Stimulated activated CD4-positive, alpha-beta T cell treated with anti-CD3 and anti-CD28 coated beads, Interleukin-1b, Interleukin-23, amount 100 ng/mL, for 48 hours (primary cell): ENCODE results near the gene IL23R.
"Not testable (repeated sequence)": the region's sequence is repeated elsewhere in the genome, so short reads cannot be mapped to it uniquely, and the experiment has no call there.

ENCODE experiments used
- DNase-seq: peaks from one replicate; pipeline ENCODE4 v3.0.0-alpha.2; 2020

IL23R gene

DNA sequence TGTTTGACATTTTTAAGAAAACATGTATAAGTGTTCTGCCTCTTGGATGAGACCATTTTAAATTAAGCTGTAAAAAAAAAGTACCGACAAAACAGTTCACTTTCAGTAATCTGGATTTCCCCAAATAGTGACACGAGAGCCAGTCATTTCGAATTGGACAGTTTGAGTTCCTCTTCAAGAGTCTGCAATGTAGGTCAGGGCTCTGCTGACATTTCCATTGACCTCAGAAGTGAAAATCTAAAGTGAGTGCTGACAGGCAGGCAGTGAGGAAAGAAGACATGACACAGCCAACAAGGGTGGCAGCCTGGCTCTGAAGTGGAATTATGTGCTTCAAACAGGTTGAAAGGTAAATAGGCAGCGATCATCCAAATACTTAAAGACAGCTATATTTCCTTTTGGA is at the start of gene IL23R:
IL23R (plus strand) TSS at position 259 of the 400 bp plus-strand sequence. CDS start 1,667 bp downstream, outside the sequence.
- DNase-seq, result peak; percentile 68

GRCh38 chr1:67118191-67118590 is 48.1 kb upstream of the IL23R start:
- DNase-seq, result no peak

DNA sequence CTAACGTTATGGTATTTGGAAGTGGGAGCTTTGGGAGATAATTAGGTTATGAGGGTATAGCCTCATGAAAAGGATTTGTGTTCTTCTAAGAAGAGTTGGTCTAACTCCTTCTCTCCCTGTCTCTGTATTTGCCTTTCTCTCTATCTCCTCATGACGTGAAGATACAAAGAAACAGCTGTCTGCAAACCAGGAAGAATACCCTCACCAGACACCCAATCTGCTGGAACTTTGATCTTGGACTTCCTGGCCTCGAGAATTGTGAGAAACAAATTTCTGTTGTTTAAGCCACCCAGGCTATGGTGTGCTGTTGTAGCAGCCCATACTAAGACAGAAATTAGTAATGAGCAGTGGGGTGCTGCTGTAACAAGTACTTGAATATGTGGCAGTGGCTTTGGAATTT is 47.6 kb upstream of the IL23R start:
- no peak for DNase-seq

GRCh38 chr1:67120855-67121619 is 45.2 kb upstream of the IL23R start:
- DNase-seq, result no peak

DNA sequence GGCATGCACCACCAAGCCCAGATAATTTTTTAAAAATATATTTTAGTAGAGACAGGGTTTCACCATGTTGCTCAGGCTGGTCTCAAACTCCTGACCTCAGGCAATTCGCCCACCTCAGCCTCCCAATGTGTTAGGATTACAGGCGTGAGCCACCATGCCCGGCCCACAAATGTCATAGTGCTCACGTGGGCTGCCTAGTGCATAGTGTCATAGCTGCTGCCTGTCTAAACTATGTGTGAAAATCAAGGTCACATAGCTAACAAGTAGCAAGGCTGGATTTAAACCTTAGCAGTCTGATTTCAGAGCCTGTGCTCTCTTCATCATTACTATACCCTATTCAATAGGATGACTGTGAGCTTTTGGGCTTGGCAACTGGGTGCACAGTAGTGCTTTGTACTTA is 41.8 kb upstream of the IL23R start:
- DNase-seq, result no peak

DNA sequence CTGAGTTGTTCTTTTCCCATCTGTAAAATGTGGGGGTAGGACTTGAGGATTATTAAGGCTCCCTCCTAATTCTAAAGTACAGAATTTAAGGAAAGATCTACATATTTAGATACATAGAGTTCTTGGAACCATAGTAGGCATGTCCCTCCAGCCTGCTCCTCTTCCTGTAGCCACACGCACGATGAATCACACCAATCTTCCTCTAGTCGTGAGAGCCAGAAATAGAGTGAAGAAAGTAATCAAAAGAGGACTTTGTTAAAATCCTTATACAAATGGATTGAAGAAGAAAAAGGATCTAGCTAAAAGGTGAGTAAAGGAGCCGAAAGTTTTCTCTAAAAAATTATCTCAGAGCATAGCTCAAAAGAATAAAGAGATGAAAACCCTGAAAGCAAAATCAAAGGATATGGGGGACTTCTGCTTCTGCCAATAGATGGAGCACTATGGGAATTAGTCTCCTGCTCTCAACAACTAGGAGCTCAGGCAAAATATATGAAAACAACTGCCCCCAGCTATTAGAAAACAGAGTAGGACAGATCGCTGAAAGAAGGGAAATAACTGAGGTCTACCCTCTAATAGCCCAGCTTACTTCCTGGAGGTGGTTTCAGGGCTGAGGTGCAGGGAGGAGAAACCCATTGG is 40.0 kb upstream of the IL23R start:
- no peak for DNase-seq

DNA sequence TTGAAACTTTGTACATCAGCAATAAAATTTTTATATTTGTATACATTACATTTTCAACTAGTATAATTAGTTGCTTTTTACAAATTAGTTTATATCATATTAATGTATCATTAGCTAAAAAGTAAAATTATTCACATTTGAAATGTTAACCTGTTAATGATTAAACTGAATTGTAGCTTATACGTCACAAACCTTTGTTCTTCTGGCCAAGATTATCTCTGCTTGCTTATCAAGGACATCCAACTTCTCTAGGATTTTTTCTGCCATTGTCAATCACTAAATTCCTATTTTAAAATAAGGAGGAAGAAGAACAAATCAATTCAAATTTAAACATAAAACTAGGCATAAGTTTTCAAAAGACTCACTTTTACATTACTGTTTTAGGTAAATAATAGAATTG is 39.3 kb upstream of the IL23R start:
- DNase-seq, result no peak

DNA sequence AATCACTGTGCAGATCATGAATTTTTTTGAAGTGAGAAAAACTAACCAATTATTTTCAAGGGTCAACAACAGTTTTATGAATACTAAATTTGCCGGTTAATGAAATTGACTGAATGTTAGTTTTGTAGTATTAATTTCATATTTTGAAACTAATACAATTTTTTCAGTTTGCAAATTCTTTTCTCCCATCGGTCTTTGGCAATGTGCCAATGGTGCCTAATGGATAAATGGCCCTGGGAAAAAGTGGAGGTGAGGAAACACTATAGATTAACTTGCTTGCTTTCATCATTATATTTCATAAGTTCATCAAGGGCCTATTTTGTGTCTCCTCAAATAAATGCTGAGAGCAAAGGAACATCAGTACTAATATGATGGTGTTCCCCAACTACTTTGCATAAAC is 35.6 kb upstream of the IL23R start:
- DNase-seq, result no peak

DNA sequence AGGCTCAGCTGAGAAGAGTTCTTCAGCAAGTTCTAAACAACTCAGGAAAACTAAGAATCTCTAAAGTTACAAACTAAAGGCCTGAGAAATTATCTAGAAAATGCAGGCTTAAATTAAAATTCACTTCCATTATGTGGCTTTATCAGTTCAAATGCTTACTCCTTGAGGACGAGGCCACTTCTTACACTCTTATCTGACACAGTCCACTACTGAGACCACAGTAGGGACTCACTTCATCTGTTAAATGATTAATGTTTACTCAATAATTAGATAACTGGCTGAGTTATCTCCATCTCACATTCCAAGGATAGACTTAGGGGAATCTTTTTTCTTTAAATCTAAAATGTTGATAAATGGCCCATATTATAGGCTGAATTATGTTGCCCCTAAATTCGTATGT is 33.1 kb upstream of the IL23R start:
- DNase-seq, result no peak

DNA sequence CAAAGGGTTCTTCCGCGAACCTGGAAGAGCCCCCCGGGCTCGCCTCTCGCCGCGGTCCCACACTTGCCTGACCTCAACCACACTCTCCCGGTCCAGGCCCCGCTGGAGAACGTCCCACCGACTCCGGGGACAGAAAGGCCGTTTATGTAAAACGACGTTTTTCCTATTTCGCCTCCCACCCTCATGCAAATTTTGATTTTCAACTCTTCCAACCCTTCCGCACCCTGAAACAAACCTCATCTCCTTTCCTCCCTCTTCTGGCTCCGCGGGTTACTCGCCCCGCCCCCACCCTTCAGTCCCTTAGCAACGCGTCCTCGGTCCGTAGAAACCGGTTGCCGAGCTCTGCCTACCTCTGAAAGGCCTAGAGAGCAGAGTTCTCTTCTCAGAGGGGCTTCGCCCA is 31.6 kb upstream of the IL23R start, which contains the start of gene C1orf141:
C1orf141 (minus strand) TSS at position 276 of the 400 bp plus-strand sequence. CDS start 7,730 bp downstream, outside the sequence.
- no peak for DNase-seq

GRCh38 chr1:67135354-67135753 is 30.9 kb upstream of the IL23R start:
- DNase-seq, result no peak

GRCh38 chr1:67137307-67137753 is 28.9 kb upstream of the IL23R start:
- DNase-seq, result no peak

DNA sequence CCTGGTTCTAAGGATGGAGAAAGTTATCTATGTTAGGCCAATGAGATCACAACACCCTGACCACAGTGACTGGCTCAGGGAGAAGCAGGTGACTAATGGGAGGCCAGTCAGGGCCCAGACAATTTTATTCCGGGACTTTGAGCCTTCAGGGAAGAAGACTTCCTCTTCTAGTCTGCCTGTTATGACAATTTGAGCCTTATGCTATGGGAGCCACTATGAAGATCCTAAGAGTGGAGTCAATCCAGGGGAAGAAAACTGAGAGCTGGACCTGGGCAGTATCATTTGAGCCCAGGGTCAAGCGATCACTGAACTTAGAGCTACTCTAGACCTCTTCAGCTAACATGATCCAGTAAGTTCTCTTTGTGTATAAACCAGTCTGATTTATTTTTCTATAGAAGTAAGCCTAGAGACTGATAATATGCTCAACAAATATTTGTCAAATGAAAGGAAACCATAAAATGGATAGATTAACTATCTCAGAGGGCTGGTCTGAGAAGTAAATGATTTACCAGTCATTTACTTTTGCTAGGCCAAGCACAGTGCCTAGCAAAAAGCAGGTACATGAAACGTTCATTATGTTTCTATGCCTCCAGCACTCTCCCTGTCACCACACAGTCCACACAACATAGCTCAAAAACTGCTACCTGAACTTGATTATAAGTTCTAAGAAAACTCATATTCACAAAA is 27.3 kb upstream of the IL23R start:
- DNase-seq, result no peak

- DNase-seq, result no peak
Measured at GRCh38 chr1:67140460-67140859, 25.8 kb upstream of the IL23R start.

- not testable (repeated sequence) for DNase-seq
Measured at GRCh38 chr1:67141832-67142231, 24.4 kb upstream of the IL23R start.

- no peak for DNase-seq
Measured at GRCh38 chr1:67142931-67143330, 23.3 kb upstream of the IL23R start.

DNA sequence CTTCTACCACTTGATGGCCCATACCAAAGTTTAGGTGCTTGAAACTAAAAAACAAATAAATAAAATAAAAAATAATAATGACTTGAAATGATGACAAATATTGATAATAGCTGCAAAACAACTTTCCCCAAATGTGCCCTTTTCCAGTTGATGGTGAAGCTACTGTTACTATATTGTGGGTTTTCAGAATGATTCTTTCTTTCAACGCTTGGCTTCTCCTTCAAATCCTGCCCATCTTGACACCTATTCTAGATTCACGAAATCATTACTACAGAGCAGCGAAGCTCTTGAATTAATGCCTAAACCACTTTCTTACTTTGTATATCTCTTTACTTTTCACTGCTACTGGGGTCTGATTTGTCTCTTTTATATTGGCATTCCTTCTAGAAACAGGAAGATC is 22.3 kb upstream of the IL23R start:
- no peak for DNase-seq

GRCh38 chr1:67144696-67145095 is 21.6 kb upstream of the IL23R start:
- no peak for DNase-seq

DNA sequence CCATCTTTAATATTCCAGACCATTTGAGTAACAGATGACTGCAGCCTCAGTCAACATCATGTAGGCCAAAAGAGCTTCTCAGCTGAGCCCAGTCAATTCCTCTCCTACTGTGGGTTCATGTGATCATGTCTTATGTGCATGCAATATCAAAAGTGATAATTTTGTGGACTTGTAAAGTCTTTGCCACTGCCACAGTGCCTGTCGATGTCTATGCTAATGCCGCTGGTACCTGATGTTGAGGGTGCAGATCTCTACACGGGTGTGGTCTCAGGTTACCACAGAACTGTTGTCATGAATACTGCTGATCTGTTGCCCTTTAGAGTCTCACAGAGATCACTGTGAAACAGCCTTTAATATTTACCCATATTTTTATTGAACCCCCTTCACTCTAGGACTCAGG is 20.2 kb upstream of the IL23R start:
- no peak for DNase-seq

- DNase-seq, result no peak
Measured at GRCh38 chr1:67146539-67146938, 19.7 kb upstream of the IL23R start.

DNA sequence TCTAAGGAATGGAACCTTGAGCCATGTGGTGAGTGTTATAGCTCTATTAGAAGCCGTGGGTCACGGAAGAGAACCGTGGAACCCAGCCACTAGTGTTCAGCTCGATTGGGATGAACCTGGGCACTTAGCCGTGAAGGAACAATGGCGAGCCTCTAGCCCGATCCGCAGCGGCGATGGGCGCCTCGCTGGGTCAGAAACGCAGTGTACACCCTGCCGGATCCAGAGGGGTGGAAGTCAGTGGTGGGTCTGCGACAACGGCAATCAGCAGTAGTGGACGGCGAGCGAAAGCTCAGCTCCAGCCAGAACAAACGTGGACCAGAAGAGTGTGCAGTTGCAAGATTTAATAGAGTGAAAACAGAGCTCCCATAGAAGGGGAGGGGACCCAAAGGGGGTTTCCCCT is 18.3 kb upstream of the IL23R start:
- DNase-seq, result not testable (repeated sequence)

DNA sequence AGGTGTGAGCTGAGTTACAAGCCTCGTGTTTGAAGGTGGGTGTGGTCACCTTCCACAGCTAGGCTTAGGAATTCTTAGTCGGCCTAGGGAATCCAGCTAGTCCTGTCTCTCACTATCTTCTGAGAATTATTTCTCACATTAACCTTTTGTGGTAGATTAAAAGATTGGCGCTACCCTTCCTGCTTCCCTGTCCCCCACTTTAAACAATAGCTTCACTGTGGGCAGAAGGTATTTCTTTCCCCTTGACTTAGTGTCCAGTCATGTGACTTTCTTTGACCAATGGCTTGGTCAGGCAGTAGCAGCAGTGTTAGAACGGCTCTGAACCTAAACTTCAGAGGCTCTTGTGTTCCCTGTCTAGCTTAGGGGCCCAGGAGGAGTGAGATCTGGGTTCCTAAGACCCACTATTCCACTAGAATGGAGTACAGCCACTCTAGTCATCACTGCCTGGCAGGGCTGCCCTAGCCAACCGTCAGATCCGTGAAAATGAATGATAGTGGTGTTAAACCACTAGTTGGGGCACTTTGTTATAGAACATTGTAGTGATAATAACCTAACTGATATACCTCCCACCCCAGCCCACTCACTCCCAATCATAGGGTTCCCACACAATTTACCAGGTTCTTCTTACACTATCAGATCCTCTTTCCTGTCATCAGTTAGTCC is 17.6 kb upstream of the IL23R start:
- no peak for DNase-seq

DNA sequence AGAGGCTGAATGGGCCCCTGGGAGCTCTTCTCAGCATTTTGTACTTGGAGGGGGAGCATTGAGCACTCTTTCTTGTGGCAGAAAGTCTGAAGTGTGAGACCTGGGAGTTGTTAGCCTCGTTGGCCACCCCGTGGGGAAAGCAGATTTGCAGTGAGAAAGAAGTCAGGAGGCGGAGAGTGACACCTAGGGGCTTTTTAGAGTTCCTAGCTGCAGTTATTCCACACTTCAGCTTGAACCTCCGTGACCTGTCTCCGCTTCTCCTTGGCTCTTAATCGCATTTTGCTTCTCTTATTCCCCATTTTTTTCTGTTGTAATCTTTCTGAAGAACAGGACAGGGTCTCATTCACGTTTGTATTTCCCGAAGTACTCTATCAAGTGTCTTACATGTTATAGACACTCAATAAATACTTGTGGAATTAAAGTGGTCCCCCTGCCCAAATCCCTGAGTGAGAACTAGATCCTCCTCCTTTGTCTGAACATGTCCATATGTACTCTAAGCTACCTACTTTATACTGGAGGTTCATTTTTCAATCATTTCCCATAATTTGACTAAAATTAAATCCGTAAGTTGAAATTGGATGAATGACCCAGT is 17.0 kb upstream of the IL23R start:
- DNase-seq, result peak; percentile 64
